Measurements from ENCODE around the gene HIRIP3.

DNA sequence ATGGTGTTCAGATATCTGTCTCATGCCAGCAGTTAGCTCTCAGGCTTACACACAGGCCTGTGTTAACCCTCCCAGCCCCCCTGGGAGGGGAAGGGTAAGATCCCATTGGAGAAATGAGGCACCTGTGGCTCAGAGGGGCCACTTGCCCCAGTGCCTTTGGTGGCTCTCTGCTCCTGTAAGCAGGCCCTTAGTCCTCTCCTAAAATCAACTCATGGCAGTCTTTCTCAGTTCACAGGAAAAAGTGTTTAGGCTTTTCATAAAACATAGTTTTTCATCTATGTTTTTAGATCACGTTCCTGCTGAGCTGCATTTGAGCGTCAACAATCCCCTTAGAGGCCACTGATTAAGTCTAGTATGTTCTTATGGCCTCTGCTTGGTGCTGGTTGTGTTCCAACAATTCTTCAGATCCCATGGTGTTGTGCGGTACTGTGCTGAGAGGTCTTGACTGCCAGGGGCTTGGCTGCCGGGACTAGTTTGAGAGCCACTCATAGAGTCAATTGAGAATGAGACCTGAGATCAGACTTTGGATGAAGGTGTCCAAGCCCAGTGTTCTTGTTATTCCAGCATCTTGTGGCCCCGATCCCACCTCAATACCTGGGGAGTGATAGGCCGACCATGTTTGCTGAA lies 11.2 kb downstream of the HIRIP3 start:
- TF ChIP-seq CTCF (IDR thresholded peaks at IDR 0.05; ENCODE audit: low read depth, low read length): no peak
- TF ChIP-seq POLR2A (IDR thresholded peaks at IDR 0.05; ENCODE audit: extremely low read depth, insufficient read length): no peak
- TF ChIP-seq, protein P1, sequence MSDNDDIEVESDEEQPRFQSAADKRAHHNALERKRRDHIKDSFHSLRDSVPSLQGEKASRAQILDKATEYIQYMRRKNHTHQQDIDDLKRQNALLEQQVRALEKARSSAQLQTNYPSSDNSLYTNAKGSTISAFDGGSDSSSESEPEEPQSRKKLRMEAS (IDR thresholded peaks at IDR 0.05; ENCODE audit: low read depth, low read length): no peak
- no peak for TF ChIP-seq MYC (IDR thresholded peaks at IDR 0.05; ENCODE audit: low read depth, low read length)
